Skin of body (tissue), 2 donors: ENCODE measurements around the gene AP4M1. TPM values are rescaled to one million over a fixed set of nuclear protein-coding genes. Genes with fewer than 3 reads are reported as not detected.
"Not testable (repeated sequence)": the region's sequence is repeated elsewhere in the genome, so short reads cannot be mapped to it uniquely, and the experiment has no call there.

Experiments used
- DNase-seq: peaks from one replicate; lab custom pipeline; 2025; lab: John Stamatoyannopoulos, UW
- total RNA-seq: library from RNA; depleted of rRNA; stranded (reverse); fragments of >200 nt; gene quantifications from one replicate; pipeline ENCODE4 v1.2.3, GENCODE V29; 2014

Gene AP4M1
- total RNA-seq, 1 donor from 2014 or later = 12.8 TPM

DNA sequence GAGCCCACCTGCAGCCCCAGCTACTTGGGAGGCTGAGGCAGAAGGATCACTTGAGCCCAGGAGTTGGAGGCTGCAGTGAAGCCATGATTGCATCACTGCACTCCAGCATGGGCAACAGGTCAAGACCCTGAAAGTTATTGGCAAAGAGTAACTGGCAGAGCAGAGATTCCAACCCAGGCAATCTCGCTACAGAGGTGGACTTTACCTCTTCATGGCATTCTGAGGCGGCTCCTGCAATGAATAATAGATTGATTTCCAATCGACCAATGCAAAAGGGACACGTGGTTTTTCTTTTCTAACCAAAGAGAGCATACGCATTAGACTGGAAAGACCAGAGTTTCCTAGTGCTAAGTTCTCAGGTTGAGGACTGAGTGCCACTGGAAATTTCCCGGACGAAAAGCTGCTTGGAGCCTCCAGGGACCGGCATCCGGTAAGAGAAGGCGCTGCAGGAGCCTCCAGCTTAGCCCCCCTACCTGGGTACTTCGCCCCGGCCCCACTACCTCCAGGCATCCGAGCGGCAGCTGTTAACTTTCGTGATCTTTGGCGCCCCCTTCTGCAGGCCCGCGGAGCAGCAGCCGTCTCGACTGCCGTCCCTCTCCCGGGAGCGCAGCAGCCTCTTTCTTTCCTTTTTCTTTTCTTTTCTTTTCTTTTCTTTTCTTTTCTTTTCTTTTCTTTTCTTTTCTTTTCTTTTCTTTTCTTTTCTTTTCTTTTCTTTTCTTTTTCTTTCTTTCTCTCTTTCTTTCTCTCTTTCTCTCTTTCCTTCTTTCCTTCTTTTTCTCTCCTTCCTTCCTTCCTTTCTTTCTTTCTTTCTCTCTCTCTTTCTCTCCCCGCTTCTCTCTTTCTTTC is 29.4 kb downstream of the AP4M1 start:
- DNase-seq = no peak

DNA sequence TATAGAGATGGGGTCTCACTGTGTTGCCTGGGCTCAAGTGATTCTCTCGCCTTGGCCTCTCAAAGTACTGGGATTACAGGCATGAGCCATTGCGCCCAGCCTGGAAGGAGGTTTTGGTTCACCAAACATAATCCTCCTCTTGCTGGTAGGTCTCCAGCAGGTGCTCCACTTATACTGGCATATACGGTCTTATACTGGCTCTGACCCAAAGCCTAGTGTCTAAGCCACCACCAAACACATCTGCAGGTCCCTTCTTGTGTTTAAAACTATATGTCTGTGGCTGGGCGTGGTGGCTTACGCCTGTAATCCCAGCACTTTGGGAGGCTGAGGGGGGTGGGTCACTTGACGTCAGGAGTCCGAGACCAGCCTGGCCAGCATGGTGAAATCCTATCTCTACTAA is 30.7 kb downstream of the AP4M1 start:
- no peak for DNase-seq

DNA sequence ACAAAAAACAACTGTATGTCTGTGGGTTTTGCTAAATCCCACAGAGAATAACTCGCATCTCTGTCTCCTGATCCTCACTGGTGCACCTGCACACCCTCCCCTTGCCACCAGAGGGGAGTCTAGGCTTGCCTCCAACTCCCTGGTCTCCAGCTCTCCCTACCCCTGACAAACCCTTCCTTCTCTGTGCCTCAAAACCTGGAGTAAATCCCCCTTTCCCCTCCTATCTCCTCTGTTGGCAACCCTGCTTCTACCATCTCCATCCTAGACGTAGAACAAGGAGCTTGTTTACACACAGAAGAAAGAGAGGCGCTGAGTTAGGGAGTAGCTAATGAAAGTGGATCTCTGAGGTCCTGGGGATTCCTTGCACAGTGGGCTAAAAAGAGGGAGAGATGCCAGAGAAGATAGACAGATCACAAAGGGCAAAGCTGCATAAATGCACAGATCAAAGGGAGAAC is 31.3 kb downstream of the AP4M1 start:
- DNase-seq = peak; percentile 33

DNA sequence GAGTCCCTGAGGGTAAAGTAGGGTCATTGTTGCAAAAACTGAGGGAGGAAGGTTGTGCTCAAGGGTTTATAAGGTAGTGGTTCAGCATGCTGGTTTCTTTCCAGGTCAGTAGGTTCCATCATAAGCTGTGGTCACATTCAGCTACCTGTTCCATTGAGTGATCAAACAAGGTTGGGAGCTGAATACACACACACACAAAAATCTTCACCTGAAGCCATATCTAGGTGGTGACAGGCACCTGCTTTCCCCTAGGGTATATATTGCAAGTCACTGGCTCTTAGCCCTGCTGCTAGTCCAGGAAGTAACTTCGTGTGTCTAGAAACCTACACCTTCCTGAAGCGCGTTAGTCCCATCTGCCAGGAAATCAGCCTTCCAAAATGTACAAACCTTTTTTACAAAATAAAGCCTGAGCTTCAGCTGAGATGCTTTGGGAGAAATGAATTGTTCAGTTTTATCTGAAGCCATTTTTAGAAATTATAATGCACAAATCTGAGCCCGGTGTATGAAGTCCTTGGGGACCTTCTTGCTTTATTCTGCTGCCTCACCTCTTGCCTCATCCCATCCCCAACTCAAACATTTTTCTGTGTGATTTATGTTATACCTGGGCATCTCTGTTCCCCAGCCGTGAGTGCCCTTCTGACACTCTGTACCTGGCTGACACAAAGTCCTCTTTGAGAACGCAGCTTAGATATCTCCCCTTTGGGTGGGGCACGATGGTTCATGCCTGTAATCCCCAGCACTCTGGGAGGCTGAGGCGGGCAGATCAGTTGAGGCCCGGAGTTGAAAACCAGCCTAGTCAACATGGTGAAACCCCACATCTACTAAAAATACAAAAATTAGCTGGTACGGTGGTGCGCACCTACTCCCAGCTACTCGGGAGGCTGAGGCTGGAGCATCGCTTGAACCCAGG is 36.7 kb downstream of the AP4M1 start:
- no peak for DNase-seq

DNA sequence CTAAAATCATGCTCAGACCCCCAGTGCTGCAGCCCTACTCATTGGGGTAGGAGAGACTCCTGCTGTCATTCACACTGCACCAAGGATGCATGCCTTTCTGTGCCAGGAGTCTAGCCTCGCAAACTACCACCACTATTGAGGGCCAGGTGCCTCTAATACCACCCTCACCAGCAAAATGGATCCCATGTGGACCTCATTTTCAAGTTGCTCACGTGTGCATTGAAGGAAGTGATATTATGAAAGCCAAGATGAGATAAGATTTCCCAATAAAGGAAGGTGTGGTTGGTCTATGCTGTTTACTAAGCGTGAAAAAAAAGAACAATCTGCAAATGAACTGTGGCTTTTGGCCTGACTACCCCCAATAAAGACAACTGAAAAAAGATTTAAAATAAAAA is 40.1 kb downstream of the AP4M1 start:
- DNase-seq = no peak

DNA sequence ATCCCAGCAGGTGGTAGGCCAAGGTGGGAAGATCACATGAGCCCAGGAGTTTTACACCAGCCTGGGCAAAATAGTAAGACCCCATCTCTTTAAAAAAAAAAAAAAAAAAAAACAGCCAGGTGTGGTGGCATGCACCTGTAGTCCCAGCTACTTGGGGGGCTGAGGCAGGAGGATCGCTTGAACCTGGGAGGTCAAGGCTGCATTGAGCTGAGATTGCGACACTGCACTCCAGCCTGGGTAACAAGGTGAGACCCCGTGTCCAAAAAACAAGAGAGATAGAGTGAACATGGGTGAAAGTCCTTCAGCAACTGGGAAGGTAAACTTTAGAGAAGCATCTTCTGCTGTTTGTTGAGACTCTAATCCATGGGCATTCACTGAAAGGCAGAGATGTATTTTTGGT is 41.0 kb downstream of the AP4M1 start:
- DNase-seq = no peak

DNA sequence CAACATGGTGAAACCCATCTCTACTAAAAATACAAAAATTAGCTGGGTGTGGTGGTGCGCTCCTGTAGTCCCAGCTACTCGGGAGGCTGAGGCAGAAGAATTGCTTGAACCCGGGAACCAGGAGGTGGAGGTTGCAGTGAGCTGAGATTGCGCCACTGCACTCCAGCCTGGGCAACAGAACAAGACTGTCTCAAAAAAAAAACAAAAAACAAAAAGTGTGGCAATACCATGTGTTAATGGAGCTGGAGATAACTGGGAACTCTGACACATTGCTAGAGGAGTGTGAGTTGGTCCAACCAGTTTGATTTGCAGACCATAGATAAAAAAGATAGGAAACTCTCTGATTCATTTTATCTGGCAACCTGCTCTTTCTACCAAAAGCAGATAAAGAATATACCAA is 44.9 kb downstream of the AP4M1 start:
- DNase-seq = not testable (repeated sequence)

DNA sequence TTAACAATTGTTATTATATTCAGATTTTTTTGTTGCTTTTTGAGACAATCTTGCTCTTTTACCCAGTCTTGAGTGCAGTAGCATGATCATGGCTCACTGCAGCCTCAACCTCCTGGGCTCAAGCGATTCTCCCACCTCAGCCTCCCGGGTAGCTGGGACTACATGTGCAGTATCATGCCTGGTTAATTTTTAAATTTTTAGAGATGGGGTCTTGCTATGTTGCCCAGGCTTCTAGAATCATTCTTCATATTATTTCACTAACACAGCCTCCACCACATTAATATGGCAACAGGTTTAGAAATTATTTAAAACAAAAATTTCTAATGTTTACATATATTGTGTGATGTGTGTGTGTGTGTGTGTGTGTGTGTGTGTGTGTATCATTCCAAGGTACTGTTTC is 45.8 kb downstream of the AP4M1 start:
- no peak for DNase-seq

DNA sequence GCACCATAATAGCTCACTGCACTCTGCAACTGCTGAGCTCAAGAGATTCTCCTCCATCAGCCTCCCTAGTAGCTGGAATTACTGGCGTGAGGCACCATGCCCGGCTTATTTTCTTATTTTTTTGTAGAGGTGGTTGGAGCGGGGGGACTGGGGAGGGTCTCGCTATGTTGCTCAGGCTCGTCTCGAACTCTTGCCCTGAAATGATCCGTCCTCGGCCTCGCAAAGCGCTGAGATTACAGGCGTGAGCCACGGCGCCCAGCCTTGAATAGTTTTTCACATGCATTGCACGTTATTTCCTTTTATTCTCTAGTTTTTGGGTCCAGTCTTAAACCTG is 46.7 kb downstream of the AP4M1 start:
- DNase-seq = no peak

DNA sequence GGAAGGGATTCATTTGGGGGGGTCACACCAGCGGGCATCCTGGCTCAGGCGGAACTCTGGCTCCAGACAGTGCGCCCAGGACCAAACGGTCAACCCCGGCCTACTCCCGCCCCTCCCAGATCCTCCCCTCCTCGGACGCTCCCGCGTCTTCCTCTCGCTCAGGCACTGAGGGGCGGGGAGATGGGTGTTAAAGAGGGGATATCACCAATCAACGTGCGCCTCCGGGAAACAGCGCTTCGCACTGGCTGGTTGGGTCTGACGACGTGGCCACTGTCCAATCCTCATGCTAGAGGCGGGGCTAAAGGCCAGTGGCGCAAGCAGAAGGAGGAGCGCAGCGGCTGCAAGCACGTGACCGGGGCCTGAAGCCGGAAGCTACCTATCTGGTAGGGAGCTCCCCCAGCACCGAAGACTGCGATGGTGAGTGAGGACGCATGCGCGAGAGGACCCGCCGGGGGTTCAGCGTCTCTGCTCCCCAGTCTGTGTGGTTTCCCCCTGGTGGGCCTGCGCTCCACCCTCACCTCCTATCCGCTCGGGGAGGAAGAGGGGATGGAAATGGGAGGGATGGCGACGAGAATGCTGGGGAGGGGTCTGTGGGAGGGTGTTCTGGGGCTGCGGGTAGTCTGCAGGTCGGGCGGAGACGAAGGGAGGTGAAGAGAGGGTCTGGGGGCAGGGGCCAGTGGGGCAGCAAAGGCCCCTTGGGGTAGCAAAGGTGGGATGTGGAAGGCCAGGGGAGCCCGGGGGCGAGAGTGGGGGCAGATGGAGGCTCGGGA is 47.3 kb downstream of the AP4M1 start, which contains the start of gene LAMTOR4:
Gene LAMTOR4, plus strand, starts transcription at position 360 of the 770 bp plus-strand sequence. Its CDS starts 55 bp downstream, at position 415.
- DNase-seq = peak; percentile 98

DNA sequence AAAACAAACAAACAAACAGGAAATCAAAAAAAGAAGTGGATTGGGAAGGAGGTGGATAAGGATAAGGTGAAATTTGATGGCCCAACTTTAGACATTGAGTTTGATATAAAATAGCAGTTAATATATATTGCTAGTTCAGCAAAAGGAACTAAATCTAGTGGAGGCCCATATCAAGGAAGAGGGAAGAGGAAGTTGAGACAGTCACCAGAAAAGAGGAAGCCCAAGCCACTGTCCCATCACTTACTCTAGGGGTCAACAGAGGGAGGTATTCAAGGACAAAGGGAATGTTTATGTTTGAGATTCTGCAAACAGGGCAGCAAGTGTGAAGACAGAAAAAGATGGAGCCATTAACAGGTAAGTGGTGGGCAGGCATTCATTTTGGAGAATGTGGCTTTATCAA is 51.0 kb downstream of the AP4M1 start:
- DNase-seq = no peak

DNA sequence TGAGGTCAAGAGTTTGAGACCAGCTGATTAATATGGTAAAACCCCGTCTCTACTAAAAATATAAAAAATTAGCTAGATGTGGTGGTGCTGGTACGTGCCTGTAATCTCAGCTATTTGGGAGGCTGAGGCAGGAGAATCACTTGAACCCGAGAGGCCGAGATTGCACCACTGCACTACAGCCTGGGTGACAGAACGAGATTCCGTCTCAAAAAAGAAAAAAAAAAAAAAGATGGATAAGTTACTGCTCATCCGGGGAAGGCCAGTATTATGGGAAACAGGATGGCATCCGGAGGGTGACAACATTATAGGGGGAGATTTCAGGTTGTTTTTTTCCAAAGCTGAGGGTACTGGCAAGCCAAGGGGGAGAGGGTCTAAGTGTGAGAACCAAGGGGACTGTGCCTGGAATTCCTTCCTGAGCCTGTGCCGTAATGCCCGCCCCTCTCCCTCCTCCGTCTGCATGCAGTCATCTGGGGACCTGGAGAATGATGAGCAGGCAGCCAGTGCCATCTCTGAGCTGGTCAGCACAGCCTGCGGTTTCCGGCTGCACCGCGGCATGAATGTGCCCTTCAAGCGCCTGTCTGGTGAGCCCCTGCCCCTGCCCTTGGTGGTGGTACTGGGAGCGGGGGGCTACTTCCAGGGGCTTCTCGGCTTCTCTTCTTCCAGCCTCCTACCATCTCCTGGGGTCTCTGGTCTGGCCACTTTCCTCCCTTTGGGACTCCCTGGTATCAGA is 51.7 kb downstream of the AP4M1 start:
- no peak for DNase-seq

DNA sequence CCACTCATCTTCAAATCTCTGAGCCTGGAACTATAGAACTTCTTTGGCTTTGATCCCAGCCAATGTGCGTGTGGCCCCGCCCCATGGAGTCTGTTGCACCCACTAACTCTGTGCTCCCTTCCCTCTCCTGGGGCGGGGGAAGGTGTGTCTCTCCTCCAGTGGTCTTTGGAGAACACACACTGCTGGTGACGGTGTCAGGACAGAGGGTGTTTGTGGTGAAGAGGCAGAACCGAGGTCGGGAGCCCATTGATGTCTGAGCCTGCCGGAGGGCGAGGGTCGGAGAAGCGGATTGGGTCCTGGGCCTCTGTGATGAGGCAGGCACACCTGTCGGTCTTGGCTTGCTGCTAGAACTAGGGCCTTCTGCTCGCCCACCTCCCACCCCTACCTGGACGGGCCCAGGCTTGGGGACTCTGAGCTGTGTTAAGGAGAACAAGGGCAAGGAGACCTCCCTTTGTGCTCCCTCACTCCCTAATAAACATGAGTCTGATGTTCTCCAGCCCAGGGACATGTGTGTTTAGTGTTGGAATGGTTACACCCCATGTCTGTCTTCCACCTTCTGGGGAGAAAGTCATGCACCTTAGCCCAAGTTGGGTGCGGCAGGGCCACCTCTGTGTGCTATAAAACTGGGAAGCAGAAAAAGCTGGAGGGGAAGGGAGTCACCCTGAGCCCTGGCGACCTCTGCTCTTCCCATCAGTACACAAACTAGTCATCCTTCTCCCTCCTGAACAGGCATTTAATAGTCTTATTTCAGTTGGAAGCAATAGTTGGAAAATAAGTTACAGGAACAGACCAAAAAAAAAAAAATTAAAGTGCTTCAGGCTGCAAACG is 52.5 kb downstream of the AP4M1 start:
- no peak for DNase-seq

DNA sequence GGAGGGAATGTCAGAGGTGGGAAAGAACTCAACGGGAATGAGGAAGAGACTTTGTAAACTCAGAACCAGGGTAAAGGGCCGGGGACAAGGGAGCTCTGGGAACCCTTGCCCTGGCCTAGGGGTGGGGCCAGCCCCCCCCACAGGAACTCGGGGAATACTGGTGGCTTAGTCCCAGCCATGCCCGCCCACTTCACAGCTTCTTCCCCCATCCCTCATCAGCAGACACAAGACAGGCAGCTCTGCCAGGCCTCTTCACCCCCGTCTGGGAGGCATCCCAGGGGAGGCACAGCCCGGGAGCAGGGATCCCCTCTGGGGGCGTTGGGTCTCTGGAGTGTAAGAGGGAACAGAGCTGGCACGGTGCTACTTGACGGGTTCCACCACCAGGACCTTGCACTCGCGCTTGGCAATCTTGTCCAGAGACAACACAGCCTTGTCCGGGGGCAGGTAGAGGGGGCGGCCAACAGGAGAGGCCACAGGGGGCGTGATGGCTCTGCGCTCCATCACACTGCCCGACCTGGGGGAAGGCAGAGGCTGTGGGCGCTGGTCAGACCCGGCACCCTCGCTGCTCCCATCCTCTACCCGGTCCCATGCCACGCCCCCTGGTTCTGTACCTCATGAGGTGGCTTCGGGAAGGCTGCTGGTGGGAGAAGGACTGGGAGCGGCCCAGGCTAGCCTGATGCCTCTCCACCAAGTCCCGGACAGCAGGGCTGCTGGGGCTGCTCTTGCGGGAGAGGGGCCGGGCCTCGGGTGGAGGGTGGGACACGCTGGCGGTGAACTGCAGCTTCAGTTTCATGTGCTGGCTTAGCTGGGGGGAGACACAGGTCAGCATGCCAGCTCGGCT is 53.4 kb downstream of the AP4M1 start:
- no peak for DNase-seq

DNA sequence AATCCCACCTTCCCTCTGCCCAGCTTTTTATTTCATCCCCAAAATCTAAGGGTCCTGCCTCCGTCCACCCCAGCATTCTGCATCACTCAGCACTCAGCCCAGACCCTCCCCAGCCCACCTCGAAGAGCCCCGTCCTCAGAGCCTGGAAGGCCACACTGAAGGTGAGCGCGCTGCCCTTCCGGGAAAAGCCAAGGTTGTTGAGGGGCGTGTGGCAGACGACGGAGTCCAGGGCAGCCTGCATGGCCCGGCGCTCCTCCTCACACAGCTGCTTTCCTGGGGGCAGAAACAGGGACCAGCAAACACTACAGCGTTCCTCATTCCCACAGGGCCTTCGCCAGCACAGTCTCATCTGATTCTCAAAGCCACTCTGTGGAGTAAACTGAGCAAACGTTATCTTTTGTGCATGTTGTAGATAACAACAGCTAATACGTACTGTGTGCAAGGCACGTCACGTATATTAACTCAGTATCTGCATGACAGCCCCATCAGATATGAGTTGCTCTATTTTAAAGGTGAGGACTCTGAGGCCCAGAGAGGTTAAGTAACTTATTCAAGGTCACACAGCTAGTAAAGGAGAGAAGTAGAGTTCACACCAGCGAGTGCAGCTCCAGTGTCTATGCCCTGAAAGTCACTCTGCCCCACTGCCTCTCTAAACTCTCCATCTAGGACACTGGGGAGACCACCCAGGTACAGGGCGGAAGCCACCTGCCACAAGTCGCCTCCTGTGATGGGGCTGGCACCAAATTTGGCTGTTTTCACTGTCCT is 54.3 kb downstream of the AP4M1 start:
- no peak for DNase-seq

DNA sequence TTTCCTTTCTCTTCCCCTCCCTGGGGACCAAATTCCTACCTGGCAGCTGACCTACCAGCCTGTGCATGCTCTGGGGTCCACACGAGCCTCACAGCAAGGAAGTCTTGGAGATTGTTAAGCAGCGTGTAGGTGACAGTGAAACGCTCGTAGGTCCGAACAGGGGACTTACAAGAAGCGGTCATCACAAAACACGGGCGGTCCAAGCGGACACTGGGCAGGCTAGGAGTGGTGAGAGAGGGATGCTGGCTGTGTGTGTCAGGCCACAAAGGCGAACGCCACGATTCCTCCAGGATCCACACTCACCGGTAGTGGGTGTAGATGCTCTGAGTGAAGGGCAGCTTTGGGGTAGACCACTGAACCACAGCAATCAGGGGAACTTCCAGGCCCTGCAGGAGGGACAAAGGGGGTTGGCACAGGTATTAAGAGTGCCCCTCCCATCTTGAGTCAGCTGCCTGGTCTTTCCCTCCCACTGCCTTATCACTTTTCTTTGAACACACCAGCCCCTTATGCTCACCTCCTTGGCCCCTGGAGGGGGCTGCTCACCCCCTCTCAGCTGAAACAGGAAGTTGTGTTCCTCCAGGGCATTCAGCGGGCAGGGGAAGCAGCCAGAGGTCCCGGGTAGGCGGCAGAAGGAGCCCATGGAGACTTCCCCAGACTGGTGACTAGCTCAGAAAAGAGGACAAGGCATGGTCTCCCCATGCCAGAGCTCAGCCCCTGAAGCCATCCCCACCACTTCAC is 55.1 kb downstream of the AP4M1 start:
- DNase-seq = no peak

DNA sequence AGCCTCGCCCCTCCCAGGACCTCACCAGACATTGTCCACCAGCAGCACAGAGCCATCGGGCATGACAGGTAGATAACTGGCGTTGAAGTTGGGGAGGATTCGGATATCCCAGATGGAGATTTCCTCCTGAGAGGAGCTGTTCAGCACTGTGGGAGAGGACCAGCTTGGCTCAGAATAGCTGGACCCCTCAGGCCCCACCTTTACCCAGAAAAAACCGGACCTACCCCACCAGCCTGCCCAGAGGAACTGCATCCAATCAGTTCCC is 55.6 kb downstream of the AP4M1 start:
- DNase-seq = no peak
